C4-2B (cell line): ENCODE data around the gene SGPL1.

Experiments
- ZFX ChIP-seq: fragments of 450-650 bp; IDR thresholded peaks from 2 replicates; pipeline ENCODE4 v1.6.1; 2017
- TF ChIP-seq, protein P1 (sequence below): fragments of 450-650 bp; conservative IDR thresholded peaks from 2 replicates; pipeline ENCODE4 v1.5.1; 2017; ENCODE audit warnings: mild to moderate bottlenecking

DNA sequence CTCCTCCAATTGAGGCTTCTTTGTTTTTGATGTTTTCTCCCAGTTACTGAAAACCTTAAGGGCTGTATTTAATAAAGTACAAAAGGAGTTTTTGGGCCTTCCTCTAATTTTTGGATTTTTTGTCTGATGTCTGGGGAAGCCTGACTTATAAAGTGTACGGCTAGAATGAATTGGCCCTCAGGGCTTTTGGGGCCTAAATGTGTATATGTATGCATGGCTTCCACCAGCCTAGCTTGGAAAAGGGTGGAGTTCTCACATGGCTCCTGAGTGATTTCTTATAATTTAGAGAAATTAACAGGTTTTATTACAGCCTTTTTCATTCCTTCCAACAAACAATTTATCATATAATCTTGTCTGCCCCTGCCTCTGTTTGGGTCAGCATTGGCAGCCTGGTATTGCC, 20.1 kb upstream of the SGPL1 start:
- TF ChIP-seq, protein P1, sequence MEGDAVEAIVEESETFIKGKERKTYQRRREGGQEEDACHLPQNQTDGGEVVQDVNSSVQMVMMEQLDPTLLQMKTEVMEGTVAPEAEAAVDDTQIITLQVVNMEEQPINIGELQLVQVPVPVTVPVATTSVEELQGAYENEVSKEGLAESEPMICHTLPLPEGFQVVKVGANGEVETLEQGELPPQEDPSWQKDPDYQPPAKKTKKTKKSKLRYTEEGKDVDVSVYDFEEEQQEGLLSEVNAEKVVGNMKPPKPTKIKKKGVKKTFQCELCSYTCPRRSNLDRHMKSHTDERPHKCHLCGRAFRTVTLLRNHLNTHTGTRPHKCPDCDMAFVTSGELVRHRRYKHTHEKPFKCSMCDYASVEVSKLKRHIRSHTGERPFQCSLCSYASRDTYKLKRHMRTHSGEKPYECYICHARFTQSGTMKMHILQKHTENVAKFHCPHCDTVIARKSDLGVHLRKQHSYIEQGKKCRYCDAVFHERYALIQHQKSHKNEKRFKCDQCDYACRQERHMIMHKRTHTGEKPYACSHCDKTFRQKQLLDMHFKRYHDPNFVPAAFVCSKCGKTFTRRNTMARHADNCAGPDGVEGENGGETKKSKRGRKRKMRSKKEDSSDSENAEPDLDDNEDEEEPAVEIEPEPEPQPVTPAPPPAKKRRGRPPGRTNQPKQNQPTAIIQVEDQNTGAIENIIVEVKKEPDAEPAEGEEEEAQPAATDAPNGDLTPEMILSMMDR, result no peak
- TF ChIP-seq ZFX, result no peak
